ENCODE data around the gene CWC22. TPM values are rescaled to one million over a fixed set of nuclear protein-coding genes. Genes with fewer than 3 reads are reported as not detected.

CWC22 gene
- total RNA-seq, 2 donors from 2014 or later = 13.1 to 14.1 TPM

GRCh38 chr2:179953359-179953758 is 53.7 kb downstream of the CWC22 start:
- Histone ChIP-seq H3K36me3 (peaks cover 38% of the 10 kb centered on the region), H3K27me3 (no peaks in the 10 kb centered on the region), H3K4me1 (no peaks in the 10 kb centered on the region), H3K9me3 (no peaks in the 10 kb centered on the region), H3K27ac (no peak overlapping the region), H3K4me3 (no peak overlapping the region)
- no peak for DNase-seq (ENCODE audit: low spot score)
- TF ChIP-seq CTCF (IDR thresholded peaks at IDR 0.05) = no peak

GRCh38 chr2:179952658-179953057 is 54.4 kb downstream of the CWC22 start:
- Histone ChIP-seq H3K4me1 (no peaks in the 10 kb centered on the region), H3K27me3 (no peaks in the 10 kb centered on the region), H3K9me3 (no peaks in the 10 kb centered on the region), H3K27ac (no peak overlapping the region), H3K4me3 (no peak overlapping the region), H3K36me3 (peaks cover 39% of the 10 kb centered on the region)
- DNase-seq (ENCODE audit: low spot score) = no peak
- no peak for TF ChIP-seq CTCF (IDR thresholded peaks at IDR 0.05)

- Histone ChIP-seq H3K4me1 (no peaks in the 10 kb centered on the region), H3K36me3 (peaks cover 39% of the 10 kb centered on the region), H3K27ac (no peak overlapping the region), H3K9me3 (no peaks in the 10 kb centered on the region), H3K4me3 (no peak overlapping the region), H3K27me3 (no peaks in the 10 kb centered on the region)
- no peak for DNase-seq (ENCODE audit: low spot score)
- TF ChIP-seq CTCF (IDR thresholded peaks at IDR 0.05) = no peak
Measured at GRCh38 chr2:179951680-179952079, 55.4 kb downstream of the CWC22 start.

- Histone ChIP-seq H3K4me1 (no peaks in the 10 kb centered on the region), H3K4me3 (no peak overlapping the region), H3K27ac (no peak overlapping the region), H3K9me3 (no peaks in the 10 kb centered on the region), H3K36me3 (peaks cover 43% of the 10 kb centered on the region), H3K27me3 (no peaks in the 10 kb centered on the region)
- TF ChIP-seq CTCF (IDR thresholded peaks at IDR 0.05) = no peak
- no peak for DNase-seq (ENCODE audit: low spot score)
Measured at GRCh38 chr2:179950391-179950790, 56.7 kb downstream of the CWC22 start.

- Histone ChIP-seq H3K27me3 (no peaks in the 10 kb centered on the region), H3K4me3 (no peak overlapping the region), H3K4me1 (no peaks in the 10 kb centered on the region), H3K27ac (no peak overlapping the region), H3K36me3 (peaks cover 50% of the 10 kb centered on the region), H3K9me3 (no peaks in the 10 kb centered on the region)
- no peak for TF ChIP-seq CTCF (IDR thresholded peaks at IDR 0.05)
- DNase-seq (ENCODE audit: low spot score) = no peak
Measured at GRCh38 chr2:179949438-179949837, 57.7 kb downstream of the CWC22 start.

- H3K36me3 ChIP-seq = peaks cover 48% of the 10 kb centered on the region
- no peak for TF ChIP-seq CTCF (IDR thresholded peaks at IDR 0.05)
- no peak overlapping the region for H3K27ac ChIP-seq
Measured at GRCh38 chr2:179948058-179948457, 59.0 kb downstream of the CWC22 start.

More at GRCh38 chr2:179948058-179948457, 59.0 kb downstream of the CWC22 start:
- no peaks in the 10 kb centered on the region for H3K4me1 ChIP-seq
- DNase-seq (ENCODE audit: low spot score) = no peak
- H3K4me3 ChIP-seq = no peak overlapping the region
- no peaks in the 10 kb centered on the region for H3K27me3 ChIP-seq
- no peaks in the 10 kb centered on the region for H3K9me3 ChIP-seq
